ENCODE data around the gene ALOX15. TPM values are rescaled to one million over a fixed set of nuclear protein-coding genes. Genes with fewer than 3 reads are reported as not detected.
"Not testable (repeated sequence)": the region's sequence is repeated elsewhere in the genome, so short reads cannot be mapped to it uniquely, and the experiment has no call there.

Gene ALOX15
- total RNA-seq, 1 experiment from 2014 or later, result not detected

DNA sequence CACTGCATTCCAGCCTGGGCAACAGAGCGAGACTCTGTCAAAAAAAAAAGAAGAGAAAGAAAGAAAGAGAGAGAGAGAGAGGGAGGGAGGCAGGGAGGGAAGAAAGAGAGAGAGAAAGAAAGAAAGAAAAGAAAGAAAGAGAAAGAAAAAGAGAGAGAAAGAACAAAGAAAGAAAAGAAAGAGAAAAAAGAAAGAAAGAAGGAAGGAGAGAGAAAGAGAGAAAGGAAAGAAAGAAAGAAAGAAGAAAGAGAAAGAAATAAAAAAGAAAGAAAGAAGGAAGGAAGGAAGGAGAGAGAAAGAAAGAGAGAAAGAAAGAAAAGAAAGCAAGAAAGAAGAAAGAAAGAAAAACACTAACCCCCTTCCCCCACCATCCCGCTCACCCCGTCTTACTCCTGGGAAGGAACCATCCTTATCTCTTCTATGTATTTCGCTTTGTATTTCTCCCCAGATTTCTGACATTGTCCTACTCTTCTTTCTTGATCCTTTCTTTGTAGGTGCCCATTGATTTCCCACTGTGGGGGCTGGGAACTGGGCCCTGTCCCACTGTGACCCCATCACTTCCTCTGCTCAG lies 20.9 kb downstream of the ALOX15 start:
- DNase-seq (ENCODE audit: low read depth), result no peak

DNA sequence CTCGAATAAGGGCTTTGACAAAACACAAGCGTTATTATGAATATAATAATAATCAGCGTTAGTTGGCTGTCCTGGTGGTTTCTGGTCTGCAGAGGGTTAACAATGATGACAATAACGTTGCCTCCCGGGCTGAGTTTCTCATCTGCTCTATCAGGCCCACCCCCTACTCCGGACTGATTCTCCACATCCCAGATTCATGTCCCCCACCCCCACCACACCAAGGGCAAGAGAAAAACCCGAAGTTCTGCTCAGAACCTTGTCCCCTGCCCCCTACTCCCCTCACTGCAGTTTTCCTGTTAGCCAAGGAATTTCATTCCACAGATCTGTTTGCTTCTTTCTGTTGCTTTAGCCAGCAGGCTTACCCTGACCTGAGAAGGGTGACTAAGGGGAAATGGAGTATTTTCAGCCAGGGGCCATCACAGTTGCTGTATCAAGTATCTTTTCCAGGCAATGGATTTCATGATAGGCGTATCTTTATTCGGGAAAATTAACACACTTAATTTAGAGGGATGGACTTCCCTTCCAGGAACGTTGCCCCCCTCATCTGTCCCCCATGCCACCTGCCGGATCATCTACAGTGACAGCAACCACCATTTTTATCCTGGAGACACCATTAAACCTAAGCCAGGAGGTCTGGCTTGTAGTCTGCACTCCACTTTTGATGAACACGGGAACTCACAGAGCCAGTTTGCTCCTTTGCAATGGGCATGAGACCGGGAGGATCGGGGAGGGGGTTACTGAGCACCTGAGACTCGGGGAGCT lies 23.7 kb downstream of the ALOX15 start:
- no peak for DNase-seq (ENCODE audit: low read depth)

DNA sequence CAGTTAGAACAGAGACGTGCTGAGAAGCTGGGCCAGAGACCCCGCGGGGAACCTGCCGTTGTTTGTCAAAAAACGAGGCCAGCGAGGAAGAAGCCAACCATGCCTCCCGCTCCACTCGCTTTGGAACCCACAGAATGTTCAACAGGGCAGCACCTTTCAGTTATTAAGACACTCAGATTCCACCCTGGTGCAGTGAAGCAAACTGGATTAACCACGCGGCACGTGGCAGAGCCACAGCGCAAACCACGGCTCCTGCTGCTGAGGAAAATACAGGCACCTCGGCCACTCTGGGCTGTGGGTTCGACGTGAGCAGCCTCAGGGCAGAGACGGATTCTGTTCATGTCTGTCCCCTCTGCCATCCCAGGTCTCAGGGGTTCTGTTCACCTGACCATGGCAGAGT lies 24.4 kb downstream of the ALOX15 start:
- DNase-seq (ENCODE audit: low read depth), result no peak

DNA sequence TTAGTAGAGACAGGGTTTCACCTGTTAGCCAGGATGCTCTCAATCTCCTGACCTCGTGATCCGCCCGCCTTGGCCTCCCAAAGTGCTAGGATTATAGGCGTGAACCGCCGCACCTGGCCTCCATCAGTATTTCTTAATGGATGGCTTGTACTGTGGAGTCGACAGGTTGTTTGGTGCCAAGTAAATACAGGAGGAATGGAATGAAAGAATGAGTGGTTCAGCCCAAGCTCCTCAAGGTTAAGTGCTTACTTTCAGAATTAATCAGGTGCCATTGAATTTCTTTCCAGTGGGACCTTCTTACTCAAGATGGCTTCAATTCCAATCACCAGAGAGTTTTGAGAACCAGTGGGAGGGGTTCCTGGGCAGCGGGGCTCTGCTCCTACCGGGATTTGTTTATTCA lies 25.0 kb downstream of the ALOX15 start:
- DNase-seq (ENCODE audit: low read depth), result no peak

DNA sequence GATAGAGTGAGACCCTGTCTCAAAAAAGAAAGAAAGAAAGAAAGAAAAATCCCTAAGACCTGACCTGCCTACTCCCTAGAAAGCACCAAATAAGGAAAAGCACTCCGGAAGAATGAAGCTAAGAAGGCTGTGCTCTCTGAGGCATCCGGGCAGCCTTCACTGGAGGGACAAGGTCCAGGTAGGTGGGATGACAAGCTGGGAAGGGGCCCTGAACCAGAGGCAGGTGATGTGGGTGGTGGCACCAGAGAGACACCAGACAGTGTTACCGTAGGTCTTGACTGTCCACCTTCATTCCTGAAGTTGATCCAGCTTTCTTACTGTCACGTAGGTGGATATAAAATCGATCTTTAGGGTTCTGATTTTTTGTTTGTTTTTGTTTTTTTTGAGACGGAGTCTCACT lies 30.8 kb downstream of the ALOX15 start:
- no peak for DNase-seq (ENCODE audit: low read depth)

DNA sequence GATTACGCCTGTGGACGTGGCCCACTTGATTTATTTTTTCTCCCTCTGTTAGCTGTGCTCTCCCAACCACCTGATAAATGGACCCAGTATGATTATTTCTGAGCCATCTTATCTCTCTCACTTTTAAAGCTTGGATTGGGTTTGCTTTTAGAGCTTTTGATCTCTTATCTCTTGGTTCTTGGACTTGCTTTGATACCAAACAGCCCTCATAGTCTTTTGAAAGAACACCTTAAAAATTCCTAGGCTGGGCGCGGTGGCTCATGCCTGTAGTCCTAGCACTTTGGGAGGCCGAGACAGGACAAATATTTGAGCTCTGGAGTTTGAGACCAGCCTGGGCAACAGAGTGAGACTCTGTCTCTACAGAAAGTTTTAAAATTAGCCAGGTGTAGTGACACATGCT lies 31.3 kb downstream of the ALOX15 start:
- no peak for DNase-seq (ENCODE audit: low read depth)

DNA sequence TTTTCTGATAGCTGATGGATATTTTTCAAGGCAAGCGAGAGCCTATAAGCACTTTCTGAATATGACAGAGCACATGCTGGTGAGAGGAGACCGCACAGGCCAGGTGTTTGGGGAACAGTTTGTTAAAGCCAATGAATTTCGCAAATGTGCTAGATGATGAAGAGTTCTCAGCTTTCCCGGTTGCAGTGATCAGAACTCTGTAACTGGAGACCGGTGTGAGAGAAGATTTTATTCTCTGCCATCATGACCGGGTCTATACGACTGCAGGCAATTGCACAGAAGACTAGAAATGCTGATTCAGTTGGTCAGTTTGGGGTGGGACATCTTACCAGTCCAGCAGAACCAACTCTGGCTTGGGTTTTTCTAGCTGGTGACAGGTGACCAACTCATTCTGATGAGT lies 31.7 kb downstream of the ALOX15 start:
- no peak for DNase-seq (ENCODE audit: low read depth)

DNA sequence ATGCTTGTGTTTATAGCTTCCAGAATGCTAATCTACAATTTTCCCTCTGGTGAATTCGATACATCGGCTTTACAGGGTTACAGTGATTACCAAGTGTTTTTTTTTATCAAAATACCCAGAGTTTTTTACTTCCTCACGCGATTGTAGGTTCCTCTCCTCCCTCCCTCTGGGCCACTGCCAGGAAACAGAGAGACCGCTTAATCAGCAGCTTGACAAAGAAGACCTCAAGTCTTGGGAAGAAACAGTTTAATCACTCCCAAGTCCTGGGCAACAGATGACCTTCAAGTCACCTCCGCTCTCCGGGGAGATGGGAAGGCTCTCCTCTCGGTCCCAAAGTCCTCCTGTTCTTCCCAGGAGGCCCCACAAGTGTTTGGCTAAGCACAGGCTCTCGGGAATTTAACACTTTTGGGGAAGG lies 33.7 kb downstream of the ALOX15 start:
- no peak for DNase-seq (ENCODE audit: low read depth)

DNA sequence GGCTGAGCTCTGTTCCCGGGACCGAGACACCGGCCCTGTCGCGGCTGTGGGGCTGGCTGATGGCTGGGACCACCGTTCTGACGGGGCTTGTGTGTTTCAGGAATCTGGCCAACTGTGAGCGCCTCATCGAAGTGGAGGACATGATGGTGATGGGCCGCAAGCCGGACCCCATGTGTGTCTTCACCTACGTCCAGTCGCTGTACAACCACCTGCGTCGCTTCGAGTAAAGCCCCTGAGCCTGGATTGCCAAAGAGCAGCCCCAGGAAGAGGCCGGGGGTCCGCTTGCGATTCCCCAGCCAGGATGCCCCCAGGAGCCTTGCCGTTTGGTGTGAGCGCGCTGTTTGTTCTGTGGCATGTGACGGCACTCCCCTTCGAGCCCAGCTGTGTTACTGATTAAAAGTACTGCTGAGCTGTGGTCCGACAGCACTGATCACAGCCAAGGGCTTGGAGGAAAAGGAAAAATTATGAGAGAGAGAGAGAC lies 34.2 kb downstream of the ALOX15 start:
- DNase-seq (ENCODE audit: low read depth), result no peak

DNA sequence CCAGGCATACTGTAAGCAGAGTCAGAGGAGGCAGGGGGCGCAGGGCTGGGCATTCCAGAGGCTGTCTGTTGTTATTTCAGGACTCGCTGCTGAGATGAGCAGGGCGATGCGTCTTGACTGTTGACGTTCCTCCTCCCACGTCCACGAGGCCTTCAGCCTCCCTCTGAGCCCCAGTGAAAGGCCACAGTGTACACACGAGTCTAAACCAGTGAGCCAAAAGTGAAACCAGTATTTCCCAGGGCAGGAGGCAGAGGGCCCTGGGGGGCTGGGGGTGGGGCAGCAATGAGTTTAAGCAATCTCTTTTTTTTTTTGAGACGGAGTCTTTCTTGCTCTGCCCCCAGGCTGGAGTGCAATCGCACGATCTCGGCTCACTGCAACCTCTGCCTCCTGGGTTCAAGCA lies 35.7 kb downstream of the ALOX15 start:
- DNase-seq (ENCODE audit: low read depth), result no peak

DNA sequence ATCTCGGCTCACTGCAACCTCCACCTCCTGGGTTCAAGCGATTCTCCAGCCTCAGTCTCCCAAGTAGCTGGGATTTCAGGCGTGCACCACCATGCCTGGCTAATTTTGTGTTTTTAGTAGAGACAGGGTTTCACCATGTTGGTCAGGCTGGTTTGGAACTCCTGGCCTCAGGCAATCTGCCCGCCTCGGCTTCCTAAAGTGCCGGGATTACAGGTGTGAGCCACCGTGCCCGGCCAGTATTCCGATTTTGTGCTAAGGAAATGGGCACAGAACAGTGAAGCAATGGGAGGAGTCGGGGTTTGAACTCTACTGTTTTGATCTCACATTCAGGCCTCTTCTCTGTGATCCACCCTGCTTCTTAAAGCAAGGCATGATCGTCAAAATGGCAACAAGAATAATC lies 36.7 kb downstream of the ALOX15 start:
- DNase-seq (ENCODE audit: low read depth), result not testable (repeated sequence)

DNA sequence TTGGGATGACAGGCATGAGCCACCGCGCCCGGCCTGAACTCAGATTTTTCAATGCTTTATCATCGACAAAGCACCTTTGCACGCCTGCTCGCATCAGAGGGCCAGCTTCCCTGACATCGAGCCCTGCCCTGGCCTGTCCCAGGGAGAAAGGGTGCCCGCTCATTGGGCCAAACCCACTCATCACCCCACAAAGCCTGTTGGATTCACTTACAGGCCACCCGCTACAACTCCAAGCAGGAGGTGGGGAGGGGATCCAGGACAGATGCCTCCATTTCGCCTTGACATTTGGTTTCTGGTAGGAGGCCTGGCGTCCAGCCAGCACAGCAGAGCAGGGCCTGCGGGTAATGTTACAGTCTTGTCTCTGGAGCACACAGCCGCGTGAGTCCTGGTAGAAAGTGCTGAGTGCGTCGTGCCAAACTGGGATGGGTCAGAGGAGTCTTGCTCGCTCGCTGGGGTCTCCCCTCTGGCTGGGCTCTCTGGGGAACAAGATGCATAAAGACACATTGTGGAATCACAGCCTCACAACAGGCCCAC lies 37.3 kb downstream of the ALOX15 start:
- DNase-seq (ENCODE audit: low read depth), result peak; percentile 22

DNA sequence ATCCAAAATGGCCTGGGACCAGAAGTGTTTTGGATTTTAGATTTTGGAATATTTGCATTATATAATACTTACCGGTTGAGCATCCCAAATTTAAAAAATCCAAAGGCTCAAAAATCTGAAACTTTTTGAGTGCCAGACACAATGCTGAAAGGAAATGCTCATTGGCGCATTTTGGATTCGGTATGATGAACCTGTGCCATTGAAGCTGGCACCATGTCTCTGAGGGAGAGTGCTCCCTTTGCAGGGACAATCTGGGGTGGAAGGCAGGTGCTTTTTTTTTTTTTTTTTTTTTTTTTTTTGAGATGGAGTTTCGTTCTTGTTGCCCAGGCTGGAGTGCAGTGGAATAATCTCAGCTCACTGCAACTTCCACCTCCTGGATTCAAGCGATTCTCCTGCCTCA lies 39.4 kb downstream of the ALOX15 start:
- no peak for DNase-seq (ENCODE audit: low read depth)

DNA sequence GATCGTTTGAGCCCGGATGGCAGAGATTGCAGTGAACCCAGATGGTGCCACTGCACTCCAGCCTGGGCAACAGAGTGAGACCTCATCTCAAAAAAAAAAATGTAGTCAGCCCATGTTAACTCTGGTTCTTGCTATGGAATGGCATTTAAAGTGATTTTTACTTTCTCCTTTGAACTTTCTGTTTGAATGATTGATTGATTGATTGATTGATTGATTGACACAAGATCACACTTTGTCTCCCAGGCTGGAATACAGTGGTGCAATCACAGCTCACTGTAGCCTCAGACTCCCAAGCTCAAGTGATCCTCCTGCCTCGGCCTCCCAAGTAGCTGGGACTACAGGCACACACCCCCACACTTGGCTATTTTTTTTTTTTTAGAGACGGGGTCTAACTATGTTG lies 40.2 kb downstream of the ALOX15 start:
- no peak for DNase-seq (ENCODE audit: low read depth)

DNA sequence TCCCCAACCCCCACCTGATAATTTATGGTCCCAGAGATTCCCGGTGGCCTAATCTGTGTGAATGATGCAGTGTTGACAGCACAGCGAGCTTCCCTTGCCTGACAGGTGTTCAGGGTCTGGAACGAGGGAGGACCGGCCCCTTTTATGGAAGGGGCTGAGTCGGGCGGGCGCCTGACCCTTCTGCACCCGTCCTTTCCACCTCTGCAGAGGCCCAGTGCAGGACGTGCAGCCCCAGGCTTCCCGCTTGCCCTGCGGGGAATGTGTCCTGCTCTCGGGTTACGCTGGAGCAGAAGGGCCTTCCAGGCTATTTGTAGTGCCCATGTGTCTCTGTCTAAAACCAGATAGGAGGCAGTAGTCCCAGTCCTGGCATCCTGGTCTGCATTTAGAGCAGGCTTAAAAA lies 40.9 kb downstream of the ALOX15 start:
- DNase-seq (ENCODE audit: low read depth), result no peak

DNA sequence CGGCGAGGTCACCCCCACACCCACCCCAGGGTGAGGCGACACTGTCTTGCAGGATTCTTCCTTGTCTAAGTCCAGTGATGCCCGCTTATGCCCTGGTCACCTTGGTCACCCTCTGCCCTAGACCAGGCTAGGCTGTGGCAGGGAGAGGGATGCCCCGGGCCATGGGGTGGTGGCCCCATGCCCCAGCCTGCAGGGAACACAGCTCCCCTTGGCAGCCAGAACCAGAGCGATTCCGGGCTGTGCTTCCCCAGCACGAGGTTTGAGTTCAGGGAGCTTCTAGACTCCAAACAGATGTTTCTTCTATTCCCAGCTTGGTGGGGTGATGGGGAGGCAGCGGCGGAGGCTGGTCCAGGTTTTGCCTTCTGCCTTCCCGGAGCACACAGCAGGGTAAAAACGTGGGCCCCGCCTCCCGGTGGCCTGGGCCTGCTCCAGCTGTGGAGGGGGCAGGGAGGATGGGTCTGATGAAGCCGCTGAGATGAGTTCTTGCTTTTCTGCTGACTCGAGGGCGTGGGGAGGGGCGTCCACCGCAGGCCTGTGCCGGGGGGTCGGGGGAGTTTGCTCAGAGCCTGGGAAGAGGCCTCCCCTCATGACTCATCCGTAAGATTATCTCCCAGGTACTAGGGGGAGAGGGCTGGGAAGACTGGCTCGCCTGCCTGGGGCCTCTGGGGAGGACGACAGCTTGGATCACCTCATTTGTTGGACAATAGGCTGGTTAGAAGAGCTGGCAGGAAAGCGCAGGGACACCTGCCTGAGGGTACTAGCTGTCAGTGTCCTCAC lies 41.8 kb downstream of the ALOX15 start:
- no peak for DNase-seq (ENCODE audit: low read depth)

DNA sequence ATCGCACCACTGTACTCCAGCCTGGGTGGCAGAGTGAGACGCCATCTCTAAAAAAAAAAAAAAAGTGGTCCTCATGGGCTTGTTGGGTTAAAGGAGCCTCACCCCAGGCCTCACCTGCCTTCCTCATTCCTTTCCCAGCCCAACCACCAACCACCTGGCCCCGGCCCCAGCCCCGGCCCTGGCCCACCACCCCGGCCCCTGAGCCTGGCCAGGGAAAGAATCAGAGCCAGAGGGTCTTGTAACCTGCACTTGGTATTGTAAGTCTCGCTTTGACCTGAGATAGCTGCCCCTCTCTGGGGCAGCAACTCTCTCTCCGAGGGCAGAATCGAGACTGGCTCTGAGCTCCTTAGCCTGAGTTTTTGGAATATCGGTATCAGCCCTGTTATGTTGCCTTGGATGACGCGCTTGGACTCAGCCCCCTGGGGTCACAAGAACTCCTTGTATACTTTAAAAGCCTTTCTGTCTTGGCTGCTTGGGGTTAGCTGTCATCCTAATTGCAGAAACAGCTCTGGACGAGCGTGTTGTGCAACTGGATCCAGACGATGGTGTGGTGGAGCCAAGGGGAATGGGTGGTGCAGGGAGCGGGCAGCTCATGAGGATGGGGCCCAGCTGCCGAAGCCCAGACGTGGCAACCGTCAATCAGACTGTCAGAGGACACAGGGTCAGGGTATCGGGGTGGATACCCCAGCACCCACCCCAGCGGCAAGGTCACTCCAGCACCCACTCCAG lies 42.5 kb downstream of the ALOX15 start:
- DNase-seq (ENCODE audit: low read depth), result no peak

DNA sequence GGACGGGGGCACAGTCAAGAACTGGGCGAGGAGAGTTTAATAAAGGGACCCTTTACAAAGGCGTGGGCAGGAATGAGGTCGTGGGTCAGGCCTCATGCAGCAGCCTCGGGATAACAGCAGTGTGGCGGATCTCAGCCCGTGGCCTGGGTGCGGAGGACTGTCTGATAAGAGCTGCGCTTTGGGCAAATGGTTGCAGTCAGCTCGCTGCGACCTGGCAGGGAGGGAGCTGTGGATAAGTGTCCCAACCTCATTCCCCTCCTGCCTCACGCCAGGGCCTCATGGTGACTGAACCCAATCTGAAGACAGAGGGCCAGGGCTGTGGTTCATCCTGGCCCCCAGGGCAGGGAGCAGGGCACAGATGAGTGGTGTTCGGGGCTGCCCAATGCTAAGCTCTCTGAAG lies 43.5 kb downstream of the ALOX15 start:
- no peak for DNase-seq (ENCODE audit: low read depth)

DNA sequence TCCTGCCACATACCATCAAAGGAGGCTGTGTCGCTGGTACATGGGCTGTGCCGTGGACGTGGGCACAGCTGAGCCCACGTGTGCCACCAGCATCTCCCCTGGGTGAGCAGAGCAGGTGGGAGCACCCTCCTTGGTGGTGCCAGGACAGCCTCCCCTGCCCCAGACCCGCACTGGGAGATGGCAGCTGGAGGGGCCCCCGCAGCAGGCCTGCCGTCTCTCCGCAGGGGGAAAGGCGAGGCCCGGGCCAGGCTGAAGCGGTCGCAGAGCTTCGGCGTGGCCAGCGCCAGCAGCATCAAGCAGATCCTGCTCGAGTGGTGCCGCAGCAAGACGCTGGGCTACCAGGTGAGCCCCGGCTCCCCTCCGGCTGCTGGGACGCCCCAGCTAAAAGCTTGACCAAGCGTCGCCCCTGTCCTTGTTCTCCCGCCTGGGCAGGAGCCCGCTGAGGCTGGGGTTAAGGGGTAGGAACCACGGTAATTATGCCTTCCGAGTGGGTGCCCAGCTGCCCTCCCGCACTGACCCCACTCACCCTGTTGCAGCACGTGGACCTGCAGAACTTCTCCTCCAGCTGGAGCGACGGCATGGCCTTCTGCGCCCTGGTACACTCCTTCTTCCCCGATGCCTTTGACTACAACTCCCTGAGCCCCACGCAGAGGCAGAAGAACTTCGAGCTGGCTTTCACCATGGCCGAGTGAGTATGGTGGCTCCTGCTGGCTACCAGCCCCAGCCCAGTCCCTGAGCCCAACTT lies 44.7 kb downstream of the ALOX15 start:
- DNase-seq (ENCODE audit: low read depth), result no peak

DNA sequence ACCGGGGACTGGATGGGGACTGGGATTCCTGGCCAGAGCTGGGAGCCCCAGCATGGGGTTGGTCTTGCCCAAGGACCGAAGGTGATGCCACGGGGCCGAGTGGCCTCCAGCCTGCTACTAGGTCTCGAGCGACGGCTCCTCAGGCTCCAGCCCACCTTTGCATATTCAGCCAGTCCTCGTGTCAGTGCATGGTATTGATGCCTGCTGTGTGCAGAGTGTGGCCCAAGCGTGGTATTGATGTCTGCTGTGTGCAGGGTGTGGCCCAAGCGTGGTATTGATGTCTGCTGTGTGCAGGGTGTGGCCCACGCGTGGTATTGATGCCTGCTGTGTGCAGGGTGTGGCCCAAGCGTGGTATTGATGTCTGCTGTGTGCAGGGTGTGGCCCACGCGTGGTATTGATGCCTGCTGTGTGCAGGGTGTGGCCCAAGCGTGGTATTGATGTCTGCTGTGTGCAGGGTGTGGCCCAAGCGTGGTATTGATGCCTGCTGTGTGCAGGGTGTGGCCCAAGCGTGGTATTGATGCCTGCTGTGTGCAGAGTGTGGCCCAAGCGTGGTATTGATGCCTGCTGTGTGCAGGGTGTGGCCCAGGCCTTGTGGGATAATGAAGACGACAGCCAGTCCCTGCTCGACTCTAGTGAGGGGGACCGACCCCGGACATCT lies 45.7 kb downstream of the ALOX15 start:
- DNase-seq (ENCODE audit: low read depth), result not testable (repeated sequence)

Data from HT1080 (cell line).